ENCODE measurements around the gene DHX9.
A peak's percentile ranks its signal among the peaks of the same experiment; 100 is the strongest.
"Not testable (repeated sequence)": the region's sequence is repeated elsewhere in the genome, so short reads cannot be mapped to it uniquely, and the experiment has no call there.

DHX9 gene

DNA sequence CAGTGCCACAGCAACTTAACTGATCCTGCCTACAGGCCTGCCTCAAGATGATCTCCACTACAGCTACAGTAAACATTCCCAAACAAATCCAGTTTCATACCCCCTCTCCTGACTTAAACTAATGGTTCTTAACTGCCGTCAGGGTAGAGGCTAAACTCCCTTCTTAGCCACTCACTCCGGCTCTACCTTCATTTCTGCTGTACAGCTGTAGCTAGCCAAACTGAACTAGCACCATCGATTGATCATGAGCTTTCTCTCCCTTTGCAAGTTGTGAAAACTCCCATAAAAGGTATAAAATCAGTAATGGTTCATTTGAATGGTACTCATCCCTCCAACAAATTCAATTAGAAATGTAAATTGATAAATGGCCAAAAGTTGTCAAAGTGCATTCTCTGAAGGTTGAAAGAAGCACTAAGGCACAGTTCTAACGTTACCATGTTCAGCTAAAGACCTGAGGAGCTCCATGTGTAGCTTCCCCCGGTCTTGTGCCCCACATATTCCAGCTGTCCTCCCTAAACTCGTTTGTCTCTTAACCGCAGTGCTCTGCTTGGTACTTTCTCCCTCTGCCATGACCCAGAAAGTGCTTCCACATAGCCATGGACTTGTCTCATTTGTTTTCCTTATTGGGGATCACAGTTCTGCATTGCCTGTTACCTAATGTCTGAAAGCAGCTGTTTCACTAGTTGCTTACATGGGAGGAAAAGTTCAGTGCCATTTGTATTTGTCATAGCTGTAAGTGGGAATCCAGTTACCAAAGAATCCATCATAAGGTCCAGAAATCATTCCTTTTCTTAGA lies 49.8 kb downstream of the DHX9 start:
- DNase-seq (ENCODE audit: low read depth, low spot score), result peak; percentile 8

DNA sequence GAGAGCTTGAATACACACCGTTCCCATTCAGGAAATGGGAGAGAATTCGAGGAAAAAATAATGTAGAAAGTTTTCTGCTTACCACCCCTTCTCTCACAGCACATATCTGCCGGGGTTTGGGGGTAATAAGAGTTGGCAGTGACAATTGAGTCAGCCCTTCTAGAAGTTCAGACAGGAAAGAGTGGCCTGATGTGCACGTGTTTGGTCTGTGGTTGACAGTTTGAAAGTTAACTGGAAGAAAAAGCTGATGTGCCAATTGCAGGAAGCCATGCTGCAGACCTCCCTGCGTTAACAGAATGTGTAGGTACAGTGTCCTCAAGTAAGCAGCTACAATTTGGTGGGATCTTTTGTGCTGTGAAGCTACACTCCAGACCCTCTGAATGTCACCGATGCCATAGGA lies 50.9 kb downstream of the DHX9 start:
- DNase-seq (ENCODE audit: low read depth, low spot score), result no peak

DNA sequence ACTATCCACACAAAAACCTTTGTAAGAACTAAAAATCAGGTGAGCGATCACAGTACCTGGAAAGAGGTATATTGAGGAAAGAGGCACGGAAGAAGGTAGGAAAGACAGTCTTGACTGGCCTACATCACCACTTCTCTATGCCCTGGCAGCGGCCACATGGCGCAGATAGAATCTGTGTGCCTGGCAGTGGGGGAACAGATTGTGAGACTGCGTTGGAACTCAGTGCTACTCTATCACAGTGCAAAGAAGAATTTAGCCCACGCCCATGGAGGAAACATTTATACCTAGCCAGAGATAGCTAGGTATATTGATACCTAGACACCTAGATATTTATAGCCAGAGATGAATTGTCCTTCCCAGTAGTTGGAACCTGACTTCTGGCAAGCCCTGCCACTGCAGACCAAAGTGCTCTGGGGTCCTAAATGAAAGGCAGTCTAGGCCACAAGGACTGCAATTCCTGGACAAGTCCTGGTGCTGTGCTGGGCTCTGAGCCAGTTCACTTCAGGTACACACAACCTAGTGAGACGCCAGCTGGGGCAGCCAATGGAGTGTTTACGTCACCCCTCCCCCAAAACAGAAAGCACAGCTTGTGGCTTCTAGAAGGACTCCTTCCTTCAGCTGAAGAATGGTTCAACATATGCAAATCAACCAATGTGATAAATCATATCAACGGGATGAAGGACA lies 51.9 kb downstream of the DHX9 start:
- DNase-seq (ENCODE audit: low read depth, low spot score), result no peak

DNA sequence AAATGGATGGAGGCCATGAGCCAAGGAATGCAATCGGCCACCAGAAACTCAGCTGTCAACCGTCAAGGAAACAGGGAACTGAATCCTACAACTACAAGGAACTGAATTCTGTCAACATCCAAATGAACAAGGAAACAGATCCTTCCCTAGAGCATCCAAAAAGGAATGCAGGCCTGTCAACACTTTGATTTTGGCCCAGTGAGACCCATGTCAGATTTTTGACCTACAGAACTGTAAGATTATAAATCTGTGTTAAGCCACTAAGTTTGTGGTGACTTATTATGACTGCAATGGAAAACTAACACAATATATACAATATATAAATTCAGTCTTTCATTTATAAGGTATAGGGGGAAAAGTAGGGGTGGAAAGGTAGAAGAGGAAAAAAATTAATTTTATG lies 58.5 kb downstream of the DHX9 start:
- DNase-seq (ENCODE audit: low read depth, low spot score), result no peak

DNA sequence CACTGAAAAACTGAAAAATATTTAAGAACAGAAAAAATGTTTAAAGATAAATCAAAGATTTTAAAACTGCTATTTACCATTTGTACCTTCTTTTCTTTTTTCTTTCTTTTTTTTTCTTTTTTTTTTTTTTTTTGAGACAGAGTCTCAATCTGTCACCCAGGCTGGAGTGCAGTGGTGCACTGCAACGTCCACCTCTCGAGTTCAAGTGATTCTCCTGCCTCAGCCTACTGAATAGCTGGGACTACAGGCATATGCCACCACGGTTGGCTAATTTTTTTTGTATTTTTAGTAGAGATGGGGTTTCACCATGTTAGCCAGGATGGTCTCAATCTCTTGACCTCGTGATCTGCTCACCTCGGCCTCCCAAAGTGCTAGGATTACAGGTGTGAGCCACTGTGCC lies 62.8 kb downstream of the DHX9 start:
- not testable (repeated sequence) for DNase-seq (ENCODE audit: low read depth, low spot score)

DNA sequence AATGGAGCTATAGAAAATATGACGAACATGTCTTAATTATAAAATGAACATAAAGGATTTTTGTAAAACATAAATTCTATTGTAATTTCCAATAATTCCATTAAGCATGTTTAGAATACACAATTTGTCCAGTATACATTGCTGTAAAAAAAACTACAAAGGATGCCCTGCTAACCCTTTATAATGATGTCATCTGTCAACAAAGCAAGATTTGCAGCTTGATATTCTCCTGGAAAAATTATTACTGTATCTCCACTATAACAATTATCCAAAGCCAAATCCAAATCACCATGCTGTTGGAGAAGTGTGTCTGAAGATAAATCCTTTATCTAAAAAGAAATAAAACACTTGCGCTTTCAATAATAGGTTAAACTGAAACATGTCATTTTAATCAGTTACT lies 66.2 kb downstream of the DHX9 start:
- no peak for DNase-seq (ENCODE audit: low read depth, low spot score)

DNA sequence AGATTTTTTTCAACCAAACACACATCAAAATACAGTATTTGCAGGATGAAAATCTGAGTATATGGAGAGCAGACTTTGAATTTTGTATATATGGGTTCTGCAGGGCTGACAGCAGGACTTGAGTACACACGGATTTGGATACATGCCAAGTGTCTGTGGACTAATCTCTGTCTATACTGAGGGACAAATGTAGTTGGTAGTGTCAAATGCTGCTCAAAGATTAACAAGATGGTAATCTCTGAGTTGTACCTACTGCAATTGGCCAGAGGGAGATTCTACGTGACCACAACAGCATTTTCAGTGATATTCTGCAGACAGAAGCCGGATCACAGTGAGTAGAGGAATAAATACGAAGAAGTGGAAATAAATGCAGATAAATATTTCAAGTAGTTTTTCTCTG lies 70.4 kb downstream of the DHX9 start:
- no peak for DNase-seq (ENCODE audit: low read depth, low spot score)

DNA sequence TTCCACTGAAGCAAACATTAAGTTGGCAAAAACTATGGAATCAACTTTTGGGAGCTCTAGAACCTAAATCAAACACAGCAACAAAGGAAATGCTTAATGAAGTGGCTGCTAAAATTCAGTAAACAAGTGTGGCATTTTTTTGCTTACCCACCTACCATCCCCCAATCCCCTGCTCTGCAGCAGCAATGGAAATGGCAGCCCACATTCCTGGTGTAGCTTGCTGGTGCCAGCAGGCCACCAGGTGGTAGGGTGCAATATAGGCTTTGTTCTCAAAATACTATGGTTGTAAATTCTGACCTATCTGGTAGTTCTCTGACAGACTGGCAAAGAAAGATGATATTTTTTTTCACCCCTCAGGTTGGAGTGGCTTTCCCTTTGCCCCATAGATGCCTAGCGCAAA lies 71.0 kb downstream of the DHX9 start:
- DNase-seq (ENCODE audit: low read depth, low spot score), result no peak

DNA sequence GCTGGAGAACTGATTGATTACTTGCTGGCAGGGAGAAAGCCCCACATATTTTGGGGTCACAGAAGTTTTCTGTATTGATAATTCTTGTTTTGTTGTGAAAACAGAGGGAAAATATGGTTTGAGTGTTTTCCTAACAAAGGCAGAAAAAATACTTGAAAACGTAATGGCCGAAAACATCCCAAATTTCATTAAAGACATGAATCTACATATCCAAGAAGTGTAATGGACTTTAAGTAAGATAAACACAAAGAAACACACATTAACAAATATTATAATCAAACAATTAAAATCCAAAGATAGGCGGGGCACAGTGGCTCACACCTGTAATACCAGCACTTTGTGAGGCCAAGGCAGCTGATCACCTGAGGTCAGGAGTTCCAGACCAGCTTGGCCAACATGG lies 74.3 kb downstream of the DHX9 start:
- no peak for DNase-seq (ENCODE audit: low read depth, low spot score)

DNA sequence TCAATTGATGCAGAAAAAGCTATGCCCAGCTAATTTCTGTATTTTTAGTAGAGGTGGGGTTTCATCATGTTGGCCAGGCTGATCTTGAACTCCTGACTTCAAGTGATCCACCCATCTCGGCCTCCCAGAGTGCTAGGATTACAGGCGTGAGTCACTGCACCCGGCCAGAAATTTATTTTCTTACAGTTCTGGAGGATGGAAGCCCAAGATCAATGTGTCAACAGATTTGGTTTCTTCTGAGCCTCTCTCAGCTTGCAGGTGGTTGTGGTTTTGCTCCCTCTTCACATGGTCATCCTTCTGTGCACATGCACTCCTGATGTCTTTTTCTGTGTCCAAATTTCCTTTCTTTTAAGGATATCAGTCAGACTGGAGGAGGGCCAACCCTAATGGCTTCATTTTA lies 78.2 kb downstream of the DHX9 start:
- DNase-seq (ENCODE audit: low read depth, low spot score), result no peak

DNA sequence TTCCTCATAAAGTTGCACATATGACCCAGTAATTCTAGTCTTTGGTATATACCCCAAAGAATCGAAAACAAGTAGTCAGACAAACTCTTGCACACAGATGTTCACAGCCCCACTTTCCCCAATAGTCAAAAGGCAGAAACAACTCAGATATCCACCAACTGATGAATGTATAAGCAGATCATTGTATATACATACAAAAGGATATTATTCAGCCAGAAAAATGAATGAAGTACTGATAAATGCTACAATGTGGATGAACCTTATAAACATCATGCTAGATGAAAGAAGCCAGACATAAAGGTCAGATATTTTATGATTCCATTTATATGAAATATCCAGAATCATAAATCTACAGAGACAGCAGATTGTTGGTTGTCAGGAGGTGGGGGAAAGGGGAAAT lies 86.5 kb downstream of the DHX9 start:
- DNase-seq (ENCODE audit: low read depth, low spot score), result no peak

DNA sequence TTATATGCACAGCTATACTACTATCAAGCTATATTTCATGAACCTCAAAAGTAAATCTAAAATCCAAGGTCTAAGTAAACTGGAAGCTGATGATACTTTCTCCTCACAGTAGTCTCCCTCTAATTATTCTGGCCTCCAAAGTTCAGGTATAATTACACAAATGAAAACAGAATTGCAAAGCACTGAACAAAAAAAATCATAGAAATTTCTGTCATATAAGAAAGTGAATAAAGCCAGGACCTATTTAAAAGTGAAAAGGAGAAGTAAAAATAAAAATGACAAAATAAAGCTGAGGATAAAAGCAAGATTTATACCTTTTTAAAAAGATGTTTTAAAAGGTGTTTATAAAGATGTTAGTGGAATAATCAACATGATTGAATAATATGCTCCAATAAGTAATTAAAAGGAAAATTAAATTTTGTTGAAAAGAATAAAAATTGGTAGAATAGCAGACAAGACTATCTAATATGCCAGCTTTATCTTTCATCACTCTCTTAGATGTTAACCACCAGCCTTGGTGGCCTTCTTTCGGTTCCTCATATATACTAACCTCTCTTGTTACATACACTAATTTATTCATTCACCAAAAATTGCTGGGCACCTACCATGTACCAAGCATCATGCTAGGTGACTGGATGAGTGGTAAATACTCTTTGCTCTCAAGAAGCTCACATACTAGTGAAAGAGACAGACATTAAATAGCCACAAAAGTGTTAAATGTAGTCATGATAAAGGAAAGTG lies 88.7 kb downstream of the DHX9 start:
- DNase-seq (ENCODE audit: low read depth, low spot score), result no peak

DNA sequence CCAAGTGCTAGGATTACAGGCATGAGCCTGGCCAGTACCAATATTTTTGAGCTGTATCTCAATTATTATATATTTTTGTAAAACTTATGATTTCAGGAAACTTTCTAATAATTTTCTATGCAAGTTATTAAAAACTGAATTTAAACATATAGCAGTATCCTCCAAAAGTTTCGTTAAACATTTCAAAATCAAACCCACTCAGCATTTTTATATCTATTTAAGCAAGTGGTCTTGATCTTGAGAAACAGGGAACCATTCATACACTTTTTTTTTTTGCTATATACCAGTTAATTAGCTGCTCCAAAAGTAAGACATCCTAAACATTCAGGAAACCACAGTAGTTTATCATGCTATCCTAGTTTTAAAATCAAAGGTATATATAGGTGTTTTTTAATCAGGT lies 91.8 kb downstream of the DHX9 start:
- DNase-seq (ENCODE audit: low read depth, low spot score), result no peak

DNA sequence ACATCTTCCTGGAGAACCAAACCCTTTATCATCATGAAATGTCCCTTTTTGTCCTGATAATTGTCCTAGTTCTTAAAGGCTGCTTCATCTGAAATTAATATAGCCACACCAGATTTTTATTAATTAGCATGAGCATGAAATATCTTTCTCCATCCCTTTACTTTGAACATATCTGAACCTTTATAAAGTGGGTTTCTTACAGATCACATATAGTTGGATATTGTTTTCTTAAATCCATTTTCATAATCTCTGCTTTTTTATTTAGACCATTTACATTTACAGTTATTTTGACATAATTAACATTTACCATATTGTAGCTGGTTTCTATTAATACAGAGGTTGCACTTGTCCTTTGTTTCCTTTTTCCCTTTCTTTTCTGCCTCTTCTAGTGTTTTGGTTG lies 96.6 kb downstream of the DHX9 start:
- no peak for DNase-seq (ENCODE audit: low read depth, low spot score)

Data from astrocyte of the hippocampus (primary cell).